ENCODE results near the gene FAM136A.

Gene FAM136A

GRCh38 chr2:70340075-70340474 is 38.2 kb upstream of the FAM136A start:
- no peak overlapping the region for H3K4me3 ChIP-seq (ENCODE audit: control insufficient read depth, low read depth, low read length)
- no peak for DNase-seq (ENCODE audit: low read depth)
- no peak for TF ChIP-seq CTCF (IDR thresholded peaks at IDR 0.05; ENCODE audit: control insufficient read depth, insufficient read depth, low read depth, low read length, missing control alignments)

GRCh38 chr2:70336552-70336951 is 34.7 kb upstream of the FAM136A start:
- DNase-seq (ENCODE audit: low read depth), result no peak
- no peak for TF ChIP-seq CTCF (IDR thresholded peaks at IDR 0.05; ENCODE audit: control insufficient read depth, insufficient read depth, low read depth, low read length, missing control alignments)
- H3K4me3 ChIP-seq (ENCODE audit: control insufficient read depth, low read depth, low read length), result no peak overlapping the region

GRCh38 chr2:70331012-70331411 is 29.1 kb upstream of the FAM136A start:
- no peak for DNase-seq (ENCODE audit: low read depth)
- H3K4me3 ChIP-seq (ENCODE audit: control insufficient read depth, low read depth, low read length), result no peak overlapping the region
- no peak for TF ChIP-seq CTCF (IDR thresholded peaks at IDR 0.05; ENCODE audit: control insufficient read depth, insufficient read depth, low read depth, low read length, missing control alignments)

- TF ChIP-seq CTCF (IDR thresholded peaks at IDR 0.05; ENCODE audit: control insufficient read depth, insufficient read depth, low read depth, low read length, missing control alignments), result no peak
- no peak for DNase-seq (ENCODE audit: low read depth)
- no peak overlapping the region for H3K4me3 ChIP-seq (ENCODE audit: control insufficient read depth, low read depth, low read length)
Measured at GRCh38 chr2:70330476-70330875, 28.6 kb upstream of the FAM136A start.

- H3K4me3 ChIP-seq (ENCODE audit: control insufficient read depth, low read depth, low read length), result no peak overlapping the region
- TF ChIP-seq CTCF (IDR thresholded peaks at IDR 0.05; ENCODE audit: control insufficient read depth, insufficient read depth, low read depth, low read length, missing control alignments), result no peak
- DNase-seq (ENCODE audit: low read depth), result no peak
Measured at GRCh38 chr2:70328921-70329561, 27.2 kb upstream of the FAM136A start.

GRCh38 chr2:70325875-70326274 is 24.0 kb upstream of the FAM136A start:
- DNase-seq (ENCODE audit: low read depth), result no peak
- no peak for TF ChIP-seq CTCF (IDR thresholded peaks at IDR 0.05; ENCODE audit: control insufficient read depth, insufficient read depth, low read depth, low read length, missing control alignments)
- no peak overlapping the region for H3K4me3 ChIP-seq (ENCODE audit: control insufficient read depth, low read depth, low read length)

GRCh38 chr2:70322518-70322917 is 20.7 kb upstream of the FAM136A start:
- no peak overlapping the region for H3K4me3 ChIP-seq (ENCODE audit: control insufficient read depth, low read depth, low read length)
- no peak for DNase-seq (ENCODE audit: low read depth)
- no peak for TF ChIP-seq CTCF (IDR thresholded peaks at IDR 0.05; ENCODE audit: control insufficient read depth, insufficient read depth, low read depth, low read length, missing control alignments)

Data from AG09309 (cell line).